Stimulated activated CD4-positive, alpha-beta T cell treated with anti-CD3 and anti-CD28 coated beads, TNF-alpha, amount 100 ng/mL, for 48 hours (primary cell): ENCODE measurements around the gene MMP28.

Source experiments
- DNase-seq, 3 donors: peaks; one replicate each; pipeline ENCODE4 v3.0.0-alpha.2; 2020; ENCODE audit warnings: low read depth in 3 of 3

Gene MMP28

GRCh38 chr17:35795007-35795870 lies at the start of gene MMP28:
Gene MMP28 (minus strand): TSS chr17:35795641. CDS start chr17:35795377, 264 bp downstream.
- DNase-seq = no peak

- no peak for DNase-seq
Observed at GRCh38 chr17:35844547-35844946, 49.1 kb upstream of the MMP28 start.

- DNase-seq = no peak
Observed at GRCh38 chr17:35843698-35844097, 48.3 kb upstream of the MMP28 start.

- no peak for DNase-seq
Observed at GRCh38 chr17:35842239-35842638, 46.8 kb upstream of the MMP28 start.

GRCh38 chr17:35841505-35841904 lies 46.1 kb upstream of the MMP28 start:
- DNase-seq = no peak

- no peak for DNase-seq
Observed at GRCh38 chr17:35841101-35841500, 45.7 kb upstream of the MMP28 start.

- DNase-seq = no peak
Observed at GRCh38 chr17:35825206-35825605, 29.8 kb upstream of the MMP28 start.

- DNase-seq = no peak
Observed at GRCh38 chr17:35821308-35821707, 25.9 kb upstream of the MMP28 start.

GRCh38 chr17:35819455-35819854 lies 24.0 kb upstream of the MMP28 start:
- DNase-seq = no peak

- no peak for DNase-seq
Observed at GRCh38 chr17:35817196-35817595, 21.8 kb upstream of the MMP28 start.

GRCh38 chr17:35816723-35817122 lies 21.3 kb upstream of the MMP28 start:
- no peak for DNase-seq

- DNase-seq = no peak
Observed at GRCh38 chr17:35812456-35812855, 17.0 kb upstream of the MMP28 start.

- no peak for DNase-seq
Observed at GRCh38 chr17:35811759-35812158, 16.3 kb upstream of the MMP28 start.

- peak in 1 of 3 donors; percentile 29 for DNase-seq
Observed at GRCh38 chr17:35809855-35810461, 14.5 kb upstream of the MMP28 start.

GRCh38 chr17:35808962-35809854 lies 13.8 kb upstream of the MMP28 start, which contains the start of gene TAF15:
Gene TAF15 (plus strand): TSS chr17:35809484. CDS start chr17:35809570, 86 bp downstream.
- peak; percentile 90 to 95 (median 91) for DNase-seq

- DNase-seq = no peak
Observed at GRCh38 chr17:35808240-35808961, 13.0 kb upstream of the MMP28 start.

GRCh38 chr17:35807371-35808144 lies 12.1 kb upstream of the MMP28 start:
- DNase-seq = no peak

- no peak for DNase-seq
Observed at GRCh38 chr17:35804658-35805192, 9.3 kb upstream of the MMP28 start.

- DNase-seq = no peak
Observed at GRCh38 chr17:35801583-35802224, 6.3 kb upstream of the MMP28 start.

- DNase-seq = no peak
Observed at GRCh38 chr17:35799942-35800341, 4.5 kb upstream of the MMP28 start.
